Endothelial cell of umbilical vein (primary cell): Measurements from ENCODE around the gene MC1R.

Source experiments
- CTCF ChIP-seq, 2 donors: IDR thresholded peaks; 1 replicate in 1 of 2; 2 replicates in 1 of 2; pipeline ENCODE4 v1.5.1; 2011; ENCODE audit warnings: low read length in 2 of 2, mild to moderate bottlenecking in 2 of 2, moderate library complexity in 2 of 2, control low read depth in 1 of 2, inconsistent platforms in 1 of 2, low read depth in 1 of 2; ENCODE audit not compliant: insufficient read depth in 1 of 2; ENCODE audit errors: extremely low read depth in 1 of 2
- EZH2 ChIP-seq: IDR thresholded peaks from 2 replicates; pipeline ENCODE4 v1.6.1; 2012; ENCODE audit warnings: borderline replicate concordance, low read depth, mild to moderate bottlenecking, moderate library complexity, low read length, inconsistent platforms; ENCODE audit not compliant: severe bottlenecking

DNA sequence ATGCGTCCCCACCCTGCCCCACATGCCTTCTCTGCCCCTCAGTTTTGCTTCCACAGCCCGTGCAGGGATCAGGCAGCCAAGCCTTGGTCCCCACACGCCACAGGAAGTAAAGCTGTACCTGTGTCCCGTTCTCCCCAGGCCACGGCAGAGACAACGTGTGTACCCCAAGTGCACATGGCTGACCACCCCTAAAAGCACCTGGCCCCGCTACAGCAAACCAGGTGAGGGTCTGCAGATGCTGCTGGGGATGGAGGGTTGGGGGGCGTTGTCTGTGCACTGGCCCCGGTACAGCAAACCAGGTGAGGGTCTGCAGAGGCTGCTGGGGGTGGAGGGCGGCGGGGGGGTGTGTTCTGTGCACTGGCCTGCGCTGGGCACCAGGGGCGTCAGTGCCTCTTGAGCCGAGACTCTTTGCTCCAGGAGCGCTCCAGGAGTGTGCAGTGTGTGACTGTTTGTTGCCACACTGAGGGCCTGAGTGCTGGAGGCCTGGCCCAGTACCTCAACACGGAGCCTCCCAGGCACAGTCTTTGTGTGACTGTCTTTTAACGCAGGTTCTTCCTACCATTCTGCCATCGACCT lies 26.5 kb upstream of the MC1R start:
- TF ChIP-seq CTCF (IDR thresholded peaks at IDR 0.05; ENCODE audit: extremely low read depth in 1 of 2, insufficient read depth in 1 of 2, low read depth in 1 of 2, low read length in 2 of 2) (no peak), EZH2 (no peak)
